ENCODE results near the gene KLHL29.

Gene KLHL29

DNA sequence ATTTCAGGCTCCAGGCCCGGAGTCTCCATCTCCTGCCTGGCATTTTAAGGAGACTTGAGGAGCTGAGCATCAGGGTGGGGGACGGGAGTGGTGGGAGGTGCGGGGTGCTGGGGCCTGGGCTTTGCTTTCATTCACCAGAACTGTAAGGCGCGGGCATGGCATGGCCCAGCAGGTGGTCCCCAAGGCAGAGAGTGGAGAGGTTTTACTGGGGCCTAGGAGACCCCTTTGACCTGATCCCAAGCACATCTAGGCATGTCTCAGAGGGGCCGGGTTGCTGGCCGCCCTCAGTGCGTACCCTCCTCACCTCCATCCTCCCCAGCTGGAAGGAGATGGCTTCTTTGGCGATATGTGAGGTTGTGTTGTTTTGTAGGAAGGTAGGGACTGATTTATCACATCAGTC, 172.5 kb downstream of the KLHL29 start:
- no peak for DNase-seq

DNA sequence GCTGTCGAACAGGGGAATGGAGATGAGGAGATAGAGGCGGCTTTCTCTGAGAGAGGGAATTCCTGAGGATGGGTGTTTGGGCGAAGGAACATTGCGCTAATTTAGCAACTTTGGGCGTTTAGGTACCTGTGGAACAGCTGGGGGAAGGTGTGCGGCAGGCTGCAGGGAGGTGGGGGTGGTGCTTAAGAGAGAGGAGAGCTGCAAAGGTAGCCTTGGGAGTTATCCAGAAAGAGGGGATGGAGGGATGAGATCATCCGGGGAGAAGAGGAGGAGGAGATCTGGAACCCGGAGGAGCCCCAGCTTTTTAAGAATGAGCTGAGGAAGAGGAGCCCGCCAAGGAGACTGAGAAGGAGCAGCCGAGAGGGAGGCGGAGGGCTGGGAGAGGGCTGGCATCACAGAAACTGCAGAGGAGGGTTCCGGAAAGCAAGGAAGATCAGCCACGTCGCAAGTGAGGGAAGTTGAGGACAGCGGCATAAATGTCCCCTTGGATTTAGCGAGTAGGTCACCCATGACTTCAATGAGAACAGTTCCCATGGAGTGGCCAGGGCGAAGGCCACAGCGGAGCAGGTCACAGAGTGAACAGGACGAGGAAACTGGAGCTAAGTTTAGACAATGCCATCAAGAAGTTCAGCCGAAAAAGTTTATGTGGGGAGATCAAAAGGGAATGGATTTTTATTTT, 174.7 kb downstream of the KLHL29 start:
- no peak for DNase-seq

DNA sequence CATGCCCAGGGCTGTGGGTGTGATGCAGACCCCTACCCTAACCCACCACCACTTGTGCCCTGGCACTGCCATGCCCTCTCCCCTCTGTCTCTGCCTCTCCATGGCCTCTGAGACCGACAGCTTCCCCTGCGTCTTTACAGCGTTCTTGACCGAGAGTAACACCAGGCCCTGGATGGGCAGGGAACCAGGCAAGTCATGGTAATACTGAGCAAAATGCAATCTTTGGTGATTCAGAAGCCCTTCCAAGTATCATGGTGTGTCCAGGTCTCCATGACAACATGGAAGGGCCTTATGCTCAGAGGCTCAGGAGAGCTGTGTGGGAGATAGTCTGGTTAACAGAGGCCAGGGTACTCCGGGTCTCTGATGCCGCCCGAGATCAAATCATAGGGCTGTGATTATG, 176.1 kb downstream of the KLHL29 start:
- DNase-seq: no peak

DNA sequence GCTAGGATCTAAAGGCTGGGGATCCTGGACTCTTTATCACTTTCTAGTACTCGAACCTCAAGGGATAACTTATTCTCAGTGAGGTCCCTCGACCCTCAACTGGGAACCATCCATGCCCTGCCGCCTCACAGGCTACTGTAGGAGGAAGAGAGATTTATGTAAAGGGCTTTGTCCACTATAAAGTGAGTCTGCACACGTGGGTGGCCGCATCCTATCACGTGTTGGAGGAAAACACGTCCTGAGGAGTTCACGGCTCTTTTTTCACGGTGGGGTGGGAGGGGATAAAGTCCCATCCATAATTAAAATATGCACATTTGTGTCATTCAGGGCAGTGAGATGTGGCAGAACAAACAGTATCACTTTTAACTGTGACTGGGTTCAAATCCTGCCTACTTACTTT, 176.6 kb downstream of the KLHL29 start:
- no peak for DNase-seq

DNA sequence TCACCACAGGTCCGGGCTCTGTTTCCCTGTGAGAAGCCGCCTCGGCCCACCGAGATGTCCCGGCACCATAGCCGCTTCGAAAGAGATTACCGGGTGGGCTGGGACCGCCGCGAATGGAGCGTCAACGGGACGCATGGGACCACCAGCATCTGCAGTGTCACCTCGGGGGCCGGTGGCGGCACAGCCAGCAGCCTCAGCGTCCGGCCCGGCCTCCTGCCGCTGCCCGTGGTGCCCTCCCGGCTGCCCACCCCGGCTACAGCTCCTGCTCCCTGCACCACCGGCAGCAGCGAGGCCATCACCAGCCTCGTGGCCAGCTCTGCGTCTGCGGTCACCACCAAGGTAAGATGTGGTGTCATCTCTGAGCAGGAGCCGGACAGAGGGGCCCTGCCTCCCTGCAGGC, 177.2 kb downstream of the KLHL29 start:
- DNase-seq: no peak

DNA sequence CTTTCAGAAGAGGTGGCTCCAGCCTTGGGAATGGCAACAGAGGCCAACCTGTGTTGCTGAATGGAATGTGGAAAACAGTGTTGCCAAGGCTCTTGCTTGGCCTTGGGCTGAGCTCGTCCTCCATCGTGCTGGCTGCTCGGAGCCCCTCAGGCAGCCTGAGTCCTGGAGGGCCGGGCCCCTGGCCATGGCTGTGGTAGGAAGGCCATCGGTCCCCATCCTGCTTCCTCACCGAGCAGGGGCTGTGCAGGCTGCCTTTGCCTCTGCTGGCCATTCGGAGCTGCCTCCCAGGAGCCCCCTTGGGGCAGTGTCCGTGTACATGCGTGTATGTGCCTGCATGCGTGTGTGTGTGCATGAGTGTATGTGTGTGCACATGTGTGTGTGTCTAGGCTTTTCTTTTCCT, 178.2 kb downstream of the KLHL29 start:
- DNase-seq: no peak

DNA sequence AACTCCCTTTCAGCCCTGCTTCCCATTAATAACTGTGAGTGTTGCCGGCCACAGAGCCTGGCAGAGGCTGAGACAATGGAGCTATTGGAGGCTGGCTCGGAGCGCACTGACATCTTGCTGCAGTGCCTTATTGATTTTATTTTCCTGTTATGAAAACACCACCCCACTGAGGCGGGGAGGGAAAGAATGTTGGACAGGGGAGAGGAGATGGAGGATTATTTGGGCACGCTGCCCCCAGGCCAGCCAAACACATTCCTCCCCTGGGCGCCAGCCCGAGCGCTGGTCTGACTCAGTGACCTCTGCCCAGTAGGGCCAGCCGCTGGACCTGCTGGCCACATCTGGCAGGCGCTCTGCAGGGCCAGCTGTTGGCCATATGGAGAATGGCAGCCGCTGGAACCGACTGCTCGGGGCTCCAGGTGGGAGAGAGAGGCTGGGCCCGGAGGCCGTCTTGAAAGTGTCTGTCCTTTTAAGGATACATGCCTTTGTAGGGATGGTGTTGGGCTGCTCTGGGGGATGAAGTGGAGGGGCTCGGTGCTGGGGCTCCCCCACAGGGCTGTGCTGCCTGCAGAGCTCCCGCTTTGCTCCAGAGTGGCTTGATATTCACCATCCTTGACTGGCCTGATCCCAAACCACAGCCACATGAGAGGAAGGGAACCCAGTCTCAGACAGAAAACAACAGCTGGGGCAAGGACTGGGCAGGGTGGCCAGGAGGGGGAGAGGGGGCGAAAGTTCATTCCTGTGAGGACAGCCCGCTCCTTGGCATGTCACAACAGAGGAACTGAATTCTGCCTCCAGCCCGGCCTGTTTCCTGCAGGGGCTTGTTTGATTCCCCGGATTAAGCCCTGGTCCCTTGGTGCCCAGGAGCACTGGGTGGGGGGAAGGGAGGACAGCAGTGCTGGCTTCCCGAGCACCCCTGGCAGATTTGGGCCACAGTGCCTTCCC, 179.0 kb downstream of the KLHL29 start:
- DNase-seq: no peak

DNA sequence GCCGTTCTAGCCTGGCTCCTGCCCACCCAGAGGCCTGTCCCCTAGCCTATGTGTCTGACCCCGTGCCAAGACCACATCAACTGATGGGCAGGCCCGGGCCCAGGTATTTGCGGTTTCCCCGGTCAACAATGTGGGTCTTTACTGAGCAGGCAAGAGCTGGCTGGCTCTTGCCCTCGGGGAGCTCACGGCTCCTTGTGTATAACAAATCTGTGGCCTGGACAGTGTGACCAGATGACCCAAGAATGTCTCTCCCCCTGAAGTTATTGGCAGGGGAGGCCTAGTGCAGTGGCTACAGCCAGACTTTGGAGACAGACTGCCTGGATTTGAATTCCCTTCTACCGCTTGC, 179.6 kb downstream of the KLHL29 start:
- DNase-seq: no peak

DNA sequence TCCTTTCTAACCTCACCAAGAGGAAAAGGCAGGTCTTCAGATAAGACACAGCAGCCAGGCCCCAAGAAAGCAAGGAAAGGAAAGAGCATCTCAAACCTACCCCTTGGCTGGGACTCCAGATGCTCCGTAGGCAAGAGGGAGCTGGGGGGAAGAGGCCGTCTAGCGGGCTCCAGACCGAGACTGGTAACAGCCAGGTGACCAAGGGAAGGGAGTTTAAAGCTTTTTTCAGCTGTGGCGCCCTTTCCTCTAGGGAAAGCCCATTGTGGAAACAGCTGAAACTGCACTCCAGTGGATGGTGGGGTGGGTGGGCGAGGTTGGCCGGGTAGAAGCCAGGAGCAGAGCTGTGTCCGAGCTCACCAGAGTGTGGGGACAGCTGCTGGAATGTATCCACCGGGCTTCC, 180.4 kb downstream of the KLHL29 start:
- DNase-seq: no peak

DNA sequence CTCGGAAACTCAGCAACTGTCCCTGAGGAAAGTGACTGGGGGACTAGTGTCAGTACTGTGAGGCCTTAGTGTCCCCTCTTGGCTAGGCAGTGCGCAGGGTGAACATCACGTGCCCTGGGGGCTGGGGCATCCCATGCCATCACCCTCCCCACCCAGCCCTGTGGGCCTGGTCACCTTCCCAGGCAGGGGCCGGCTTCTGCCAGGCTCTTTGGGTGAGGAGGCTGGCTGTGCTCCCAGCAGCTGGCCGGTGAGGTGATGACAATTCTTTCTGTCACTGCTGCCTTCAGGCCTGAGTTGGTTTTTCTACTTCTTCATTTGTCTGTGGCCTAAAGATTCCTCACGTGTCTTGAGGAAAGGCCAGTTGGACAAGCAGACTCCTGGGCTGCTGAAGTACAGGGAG, 180.8 kb downstream of the KLHL29 start:
- no peak for DNase-seq

DNA sequence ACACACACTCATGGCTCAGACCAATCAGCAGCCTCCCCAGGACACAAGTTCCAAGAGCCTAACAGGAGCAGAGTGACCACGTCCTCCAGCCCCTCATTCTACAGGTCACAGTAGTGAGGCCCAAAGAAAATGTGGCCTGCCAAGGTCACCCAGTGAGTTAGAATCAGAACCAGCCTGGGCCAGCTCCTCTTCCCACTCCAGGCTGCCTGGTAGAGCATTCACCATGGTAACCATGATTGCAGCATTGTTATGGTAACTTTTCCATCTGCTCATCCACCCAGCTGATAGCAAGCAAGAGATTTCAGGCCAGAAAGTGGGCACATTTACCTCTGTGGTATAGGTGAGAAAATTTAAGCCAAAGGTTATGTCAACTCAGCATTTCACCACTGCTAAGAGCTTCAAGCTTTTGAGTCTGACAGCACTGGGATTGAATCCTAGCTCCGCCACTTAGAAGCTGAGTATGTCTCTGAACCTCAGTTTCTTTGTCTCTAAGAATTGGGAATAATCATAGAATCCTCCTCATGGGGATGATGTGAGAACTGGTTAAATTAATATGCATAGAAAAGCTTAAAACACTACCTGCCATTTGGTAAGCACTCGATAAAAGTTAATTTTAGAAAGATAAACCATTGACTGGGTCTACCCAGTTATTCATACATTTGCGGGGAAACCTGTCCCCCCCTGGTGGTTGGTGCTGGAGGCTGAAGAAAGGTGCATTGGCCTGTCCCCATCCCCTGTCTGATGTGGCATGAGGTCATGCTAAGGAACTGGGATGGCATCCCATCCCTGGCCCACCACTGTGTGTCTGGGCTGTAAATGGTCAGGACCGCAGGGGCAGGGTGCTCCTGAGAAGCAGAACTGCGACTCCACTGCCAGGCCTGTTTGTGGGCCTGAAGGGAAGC, 181.5 kb downstream of the KLHL29 start:
- peak; percentile 47 for DNase-seq

DNA sequence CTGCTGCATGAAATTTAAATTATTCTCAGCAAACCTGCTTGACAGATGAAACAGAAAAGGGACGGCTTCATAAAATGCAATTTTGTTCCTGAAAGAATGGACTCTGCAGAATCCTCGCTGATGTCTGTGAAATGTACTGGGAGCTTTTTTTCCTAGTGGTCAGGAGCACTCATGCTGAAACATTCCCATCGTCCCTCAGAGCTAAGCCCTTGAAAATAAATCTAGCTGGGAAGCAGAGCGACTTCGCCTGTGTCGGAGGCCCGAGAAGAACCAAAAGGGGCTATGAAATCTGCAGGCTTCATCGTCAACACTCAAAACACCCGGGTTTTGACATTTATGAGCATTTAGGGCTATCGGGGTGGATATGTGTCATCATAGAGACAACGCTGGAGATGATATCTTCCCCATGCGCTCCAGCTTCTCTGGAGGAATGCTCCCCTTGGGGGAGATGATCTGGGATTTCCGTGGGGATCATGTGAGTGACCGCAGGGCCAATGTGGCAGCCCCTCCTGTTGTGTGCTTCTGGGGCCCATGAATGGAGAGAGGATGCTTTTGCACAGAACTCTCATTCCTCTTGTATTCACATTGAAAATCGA, 182.3 kb downstream of the KLHL29 start:
- no peak for DNase-seq

DNA sequence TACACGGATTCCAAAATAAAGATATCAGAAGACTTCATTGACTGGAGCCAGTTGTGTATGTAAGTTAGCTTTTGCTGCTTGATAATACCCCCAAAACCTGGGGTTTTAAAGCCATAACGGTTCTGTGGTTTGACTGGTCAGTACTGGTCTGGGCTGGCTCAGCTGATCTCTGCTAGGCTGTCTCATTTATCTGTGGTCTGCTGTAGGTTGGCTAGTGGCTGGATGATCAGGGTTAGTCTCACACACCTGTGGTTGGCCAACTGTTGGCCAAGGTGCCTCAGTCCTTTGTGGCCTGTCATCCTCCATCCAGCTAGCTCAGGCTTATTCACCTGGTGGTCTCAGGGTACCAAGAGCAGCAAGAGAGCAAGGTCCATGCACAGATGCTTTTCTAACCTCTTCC, 183.2 kb downstream of the KLHL29 start:
- no peak for DNase-seq

DNA sequence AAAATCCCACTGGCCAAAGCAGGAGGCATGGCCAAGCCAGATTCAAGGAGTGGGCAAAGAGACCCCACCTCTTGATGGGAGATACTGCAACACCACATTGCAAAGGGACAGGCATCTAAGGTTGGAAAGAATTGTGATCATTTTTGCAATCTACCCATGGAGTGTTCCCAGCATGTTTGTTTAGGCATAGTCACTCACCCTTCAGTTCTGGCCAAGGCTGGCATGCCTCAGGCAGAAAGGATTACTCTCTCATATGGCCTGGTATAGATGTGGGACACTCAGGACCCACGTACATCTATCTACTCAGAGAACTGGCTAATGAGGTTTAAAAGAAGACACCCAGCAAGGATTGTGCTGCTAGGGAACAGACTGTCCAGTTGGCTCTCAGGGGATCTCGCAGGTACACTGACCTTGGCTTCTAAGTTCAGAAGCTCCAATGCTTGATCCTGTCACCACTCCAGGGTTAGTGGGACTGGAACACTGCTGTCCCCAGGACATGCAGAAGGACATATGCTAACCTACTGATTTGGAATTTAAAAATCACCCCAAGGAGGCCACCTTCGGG, 183.7 kb downstream of the KLHL29 start:
- no peak for DNase-seq

DNA sequence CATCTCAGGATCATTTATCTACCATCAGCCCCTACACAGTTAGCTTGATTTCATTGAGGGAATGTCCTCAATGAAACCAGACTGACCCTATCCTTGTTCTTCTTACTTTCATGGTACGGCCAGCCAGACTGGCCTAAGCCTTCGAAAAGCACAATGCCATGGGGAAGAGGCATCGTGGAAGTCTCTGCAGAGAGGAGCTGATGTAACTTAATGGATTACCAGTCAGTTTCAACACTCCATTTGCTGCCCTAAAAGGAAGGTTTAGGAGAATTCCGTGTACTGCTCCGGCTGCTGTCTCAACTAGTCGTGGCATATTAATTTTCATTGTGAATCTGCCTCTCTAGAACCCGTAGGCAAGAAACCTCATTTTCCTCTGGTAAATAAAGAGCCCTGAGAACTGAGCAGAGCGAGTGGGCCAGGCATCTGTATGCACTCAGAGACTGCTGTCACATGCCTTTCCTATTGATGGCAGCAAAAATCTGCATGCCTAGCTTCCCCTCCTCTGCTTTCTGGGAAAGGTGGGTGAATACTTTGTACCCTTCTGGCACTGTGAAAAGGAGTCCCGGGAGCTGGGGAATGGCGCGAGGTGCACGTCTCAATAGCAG, 184.9 kb downstream of the KLHL29 start:
- DNase-seq: no peak

DNA sequence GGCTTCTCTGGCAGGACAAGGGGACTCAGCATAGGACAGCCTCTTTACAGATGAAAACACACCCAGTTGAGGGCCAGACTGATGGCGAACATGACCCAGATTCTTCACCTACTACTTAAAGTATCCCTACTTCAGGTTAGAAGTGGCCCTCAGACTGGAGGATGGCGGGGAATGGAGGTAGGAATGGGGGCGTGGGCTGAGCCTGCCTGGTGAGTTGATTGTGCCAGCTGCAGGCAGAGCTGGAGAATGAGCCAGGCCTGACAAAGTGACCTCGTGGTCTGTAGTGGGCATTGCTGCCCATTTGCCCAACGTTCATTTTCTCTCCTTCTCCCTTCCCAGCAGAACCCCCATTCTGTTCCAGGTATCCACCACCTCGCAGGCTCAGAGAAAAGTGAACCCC, 186.1 kb downstream of the KLHL29 start:
- DNase-seq: no peak

DNA sequence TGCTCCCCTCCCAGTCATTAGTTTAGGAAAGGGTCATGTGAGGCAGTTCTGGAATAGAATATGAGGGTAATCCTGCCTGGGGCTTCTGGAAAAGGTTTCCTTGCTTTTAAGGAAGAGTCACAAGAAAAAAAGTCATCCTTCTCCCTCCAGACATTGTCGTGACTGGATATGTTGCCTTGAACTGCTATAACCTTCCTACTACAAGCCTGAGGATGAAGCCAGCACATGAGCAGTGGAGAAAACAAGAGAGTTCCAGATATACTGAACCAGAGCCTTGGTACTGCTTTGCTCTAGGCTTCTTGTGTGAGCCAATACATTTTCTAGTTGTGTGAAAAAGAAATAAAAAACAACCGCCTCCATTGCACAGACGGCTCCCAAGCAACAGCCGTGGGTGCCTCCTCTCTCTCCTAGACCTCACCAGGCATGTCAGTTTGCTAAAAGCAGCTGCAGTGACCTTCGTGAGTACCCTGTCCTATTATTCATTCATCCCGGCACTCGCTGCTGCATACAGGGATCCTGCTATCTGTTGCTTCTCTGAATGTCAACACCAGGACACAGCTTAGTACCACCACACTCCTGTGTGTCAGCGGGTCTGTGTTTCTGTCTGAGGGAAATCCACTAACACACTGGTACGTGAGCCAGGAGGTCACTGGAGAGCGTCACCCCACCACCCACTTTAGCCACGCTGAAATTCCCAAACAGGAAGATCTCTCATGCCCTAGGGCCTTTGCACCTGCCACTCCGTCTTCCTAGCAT, 186.7 kb downstream of the KLHL29 start:
- no peak for DNase-seq

DNA sequence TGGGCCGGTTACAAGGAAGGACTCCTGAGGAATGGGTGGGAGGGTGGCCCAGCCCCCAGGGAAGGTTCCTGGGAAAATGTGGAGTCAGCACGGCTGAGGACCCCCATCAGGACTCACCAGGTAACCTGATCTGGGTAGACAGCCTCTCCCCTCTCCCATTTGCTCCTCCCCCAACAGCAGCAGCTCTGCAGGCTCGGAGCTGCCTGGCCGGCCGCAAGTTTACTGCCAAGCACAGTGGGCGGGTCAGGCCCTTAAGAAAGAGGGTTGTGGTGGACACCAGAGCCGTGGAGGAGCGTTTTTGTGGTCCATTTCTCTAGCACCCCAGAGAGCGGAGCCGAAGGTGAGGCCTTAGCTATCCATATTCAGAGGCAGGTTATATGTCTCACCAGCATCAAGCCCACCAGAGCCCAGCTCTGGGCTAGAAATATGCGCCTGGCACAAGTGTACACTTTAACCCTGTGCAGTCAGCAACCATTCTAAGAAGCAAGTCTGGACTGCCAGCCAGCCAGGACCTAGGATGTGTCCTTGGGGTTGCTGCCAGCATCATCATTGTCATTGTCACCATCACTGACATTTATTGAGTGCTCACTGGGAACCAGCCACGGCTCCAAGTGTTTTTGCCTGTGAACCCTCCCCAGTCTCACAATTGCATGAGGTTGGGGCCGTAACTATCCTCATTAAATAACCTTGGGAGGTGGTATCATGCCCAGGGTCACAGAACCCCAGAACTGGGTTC, 190.1 kb downstream of the KLHL29 start:
- no peak for DNase-seq

DNA sequence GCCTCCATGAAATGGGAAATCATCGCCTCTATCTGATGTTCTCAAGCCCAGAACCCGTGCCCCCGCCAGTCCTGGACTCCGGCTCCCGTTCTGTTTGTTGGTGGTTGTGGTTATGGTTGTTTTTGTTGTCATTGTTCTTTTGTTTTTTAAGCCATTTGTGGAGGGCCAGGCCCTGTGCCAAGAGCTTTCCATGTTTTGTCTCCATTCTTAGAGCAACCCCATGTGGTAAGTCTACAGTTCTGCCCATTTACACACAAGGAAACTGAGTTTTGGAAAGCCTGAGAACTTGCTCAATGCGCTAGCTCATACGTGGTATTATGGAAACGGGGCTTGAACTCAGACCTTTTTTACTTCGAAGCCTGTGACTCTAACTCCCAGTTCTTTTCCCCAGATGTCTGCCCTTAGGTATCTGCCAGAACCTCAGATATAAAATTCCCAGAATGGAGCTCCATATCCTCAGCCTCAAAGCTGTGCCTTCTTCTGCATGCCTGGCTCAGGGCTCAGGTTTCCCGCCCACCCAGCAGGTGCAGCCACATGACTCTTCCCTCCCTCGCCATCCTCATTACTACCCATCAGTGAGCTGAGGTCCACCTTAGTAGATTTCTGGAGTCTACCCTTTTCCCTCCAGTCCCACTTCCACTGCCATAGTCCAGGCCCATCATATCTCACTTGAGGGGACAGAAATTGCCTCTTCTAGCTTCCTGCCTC, 194.1 kb downstream of the KLHL29 start:
- DNase-seq: no peak

DNA sequence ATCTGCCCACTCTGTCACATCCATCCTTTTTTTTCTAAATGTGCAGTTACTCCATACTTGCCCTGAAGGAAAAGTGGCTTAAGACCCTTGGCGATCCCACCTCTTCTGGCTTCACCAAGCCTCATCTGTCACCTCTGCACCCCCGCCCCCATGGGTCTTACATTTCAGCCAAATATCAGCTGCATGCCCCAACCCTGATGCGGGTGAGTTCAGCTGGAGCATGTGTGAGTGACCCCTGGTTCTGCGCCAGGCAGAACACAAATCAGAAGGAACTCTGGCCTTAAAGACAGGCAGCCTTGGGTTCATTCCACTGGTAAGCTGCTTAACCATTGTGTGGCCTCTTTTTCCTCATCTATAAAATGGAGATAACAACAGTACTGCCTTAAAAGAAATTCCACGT, 194.7 kb downstream of the KLHL29 start:
- no peak for DNase-seq
